Kidney (tissue), 14 donors: ENCODE data around the gene SLAMF7. TPM values are rescaled to one million over a fixed set of nuclear protein-coding genes. Genes with fewer than 3 reads are reported as not detected.

Source experiments
- DNase-seq, 5 donors: peaks; one replicate each; pipeline ENCODE4 v3.0.0-alpha.2; 2013 to 2020
- FAIRE-seq: peaks from 2 replicates; lab custom pipeline; 2012; peaks lifted over from hg19 to GRCh38; lab: Jason Lieb, UNC
- H3K27ac ChIP-seq, 2 donors: one replicate each; pipeline ENCODE4 v1.7.0; 2013; ENCODE audit warnings: low read depth in 2 of 2, low read length in 2 of 2, inconsistent platforms in 1 of 2
- H3K27me3 ChIP-seq: one replicate; pipeline ENCODE4 v1.7.1; 2013; ENCODE audit warnings: low read length, inconsistent platforms; ENCODE audit not compliant: control insufficient read depth, insufficient read depth
- H3K36me3 ChIP-seq, 3 donors: one replicate each; pipeline versions ENCODE4 v1.7.0 to v1.7.1; 2013; ENCODE audit warnings: low read length in 3 of 3, control low read depth in 1 of 3, inconsistent platforms in 1 of 3; ENCODE audit not compliant: insufficient read depth in 3 of 3, control insufficient read depth in 2 of 3
- H3K4me1 ChIP-seq, 3 donors: one replicate each; pipeline versions ENCODE4 v1.7.0 to v1.7.1; 2013; ENCODE audit warnings: low read length in 3 of 3, inconsistent platforms in 1 of 3, low read depth in 1 of 3; ENCODE audit not compliant: control insufficient read depth in 2 of 3, insufficient read depth in 2 of 3
- H3K4me3 ChIP-seq, 3 donors: one replicate each; pipeline versions ENCODE4 v1.7.0 to v1.8.1; 2013; ENCODE audit warnings: low read length in 3 of 3, control low read depth in 1 of 3, inconsistent platforms in 1 of 3
- H3K9ac ChIP-seq, 3 donors: one replicate each; pipeline versions ENCODE4 v1.7.0 to v1.7.1; 2013; ENCODE audit warnings: low read length in 3 of 3, control low read depth in 1 of 3, inconsistent platforms in 1 of 3
- H3K9me3 ChIP-seq, 3 donors: one replicate each; pipeline versions ENCODE4 v1.7.0 to v1.7.1; 2013; ENCODE audit warnings: low read length in 3 of 3, control low read depth in 1 of 3, inconsistent platforms in 1 of 3; ENCODE audit not compliant: control insufficient read depth in 2 of 3, insufficient read depth in 1 of 3
- intact Hi-C: fragments of 100-400 bp; cut with DNase I; formaldehyde crosslinking; loops from one replicate; pipeline ENCODE4 v1.11.1; 2022
- polyA plus RNA-seq: library from polyadenylated mRNA; stranded (reverse); fragments of 350-450 nt; fragmentation: Illumina TruSeq; extraction: RNeasy Lipid Tissue Mini Kit (QIAGEN cat#74804); gene quantifications from one replicate; pipeline ENCODE4 v1.2.3, GENCODE V29; 2014; ENCODE audit warnings: low read depth, low replicate concordance; ENCODE audit not compliant: insufficient read depth
- total RNA-seq: library from RNA; stranded (reverse); fragmentation: NEBNext Ultra II Directional; extraction: Animal tissue kit (Norgen Biotek cat#: 25700); gene quantifications from one replicate; pipeline ENCODE4 v1.2.1, GENCODE V29; 2021
- TF ChIP-seq, protein P1 (sequence below): IDR thresholded peaks from 3 replicates; pipeline ENCODE4 v1.5.1; 2012; ENCODE audit warnings: mild to moderate bottlenecking, moderate library complexity, borderline replicate concordance; ENCODE audit not compliant: insufficient read depth; ENCODE audit errors: extremely low read depth
- donor health status: control.
- donor health status: control.
- donor health status: control.
- donor health status: control.
- donor health status: control.
- donor health status: DM: yes; HTN: yes; CAD: no.
- donor health status: Normal renal cell carcinoma (clear cell type).

SLAMF7 gene
- total and polyA plus RNA-seq, 2 donors from 2014 or later: 0.65 to 13.9 TPM

DNA sequence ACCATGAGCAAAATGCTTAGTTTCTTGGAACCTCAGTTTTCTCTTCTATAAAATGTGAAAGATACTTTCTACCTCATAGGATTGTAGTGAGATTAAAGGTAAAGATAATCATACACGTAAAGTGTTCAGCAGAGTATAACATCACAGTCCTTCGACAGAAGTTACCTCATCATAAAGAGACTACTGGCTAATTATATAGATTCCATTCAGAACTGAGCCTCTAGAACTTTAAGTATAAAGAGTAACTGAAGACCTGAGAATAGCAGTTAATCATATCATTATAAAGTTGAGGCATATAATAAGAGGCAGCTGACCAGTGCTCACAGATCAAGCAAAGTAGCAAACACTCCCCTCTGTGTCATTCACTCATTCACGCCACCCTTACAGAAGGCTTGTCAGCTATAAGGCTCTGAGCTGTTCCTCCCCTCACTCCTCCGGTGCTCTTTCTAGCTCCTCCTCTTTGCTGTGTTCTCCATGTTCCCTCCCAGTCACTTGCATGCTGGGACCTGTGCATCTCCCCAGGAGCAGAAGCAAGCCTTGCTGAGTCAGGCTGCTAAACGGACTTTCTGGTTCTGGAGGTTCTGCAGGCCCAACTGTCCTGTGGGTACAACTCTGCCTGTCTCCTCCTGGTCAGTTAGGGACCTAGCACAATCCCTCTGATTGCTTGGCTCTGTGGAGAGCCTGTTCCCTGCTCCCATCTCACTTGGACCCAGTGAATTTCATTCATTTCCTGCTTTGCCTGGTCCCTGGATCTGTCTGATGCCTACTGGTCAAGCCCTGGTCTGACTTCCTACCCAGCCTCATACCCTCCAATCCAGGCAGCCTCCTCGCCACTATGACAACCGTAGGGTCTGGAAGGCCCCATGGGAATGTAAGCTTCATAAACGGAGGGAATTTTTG lies 28.6 kb downstream of the SLAMF7 start:
- TF ChIP-seq, protein P1, sequence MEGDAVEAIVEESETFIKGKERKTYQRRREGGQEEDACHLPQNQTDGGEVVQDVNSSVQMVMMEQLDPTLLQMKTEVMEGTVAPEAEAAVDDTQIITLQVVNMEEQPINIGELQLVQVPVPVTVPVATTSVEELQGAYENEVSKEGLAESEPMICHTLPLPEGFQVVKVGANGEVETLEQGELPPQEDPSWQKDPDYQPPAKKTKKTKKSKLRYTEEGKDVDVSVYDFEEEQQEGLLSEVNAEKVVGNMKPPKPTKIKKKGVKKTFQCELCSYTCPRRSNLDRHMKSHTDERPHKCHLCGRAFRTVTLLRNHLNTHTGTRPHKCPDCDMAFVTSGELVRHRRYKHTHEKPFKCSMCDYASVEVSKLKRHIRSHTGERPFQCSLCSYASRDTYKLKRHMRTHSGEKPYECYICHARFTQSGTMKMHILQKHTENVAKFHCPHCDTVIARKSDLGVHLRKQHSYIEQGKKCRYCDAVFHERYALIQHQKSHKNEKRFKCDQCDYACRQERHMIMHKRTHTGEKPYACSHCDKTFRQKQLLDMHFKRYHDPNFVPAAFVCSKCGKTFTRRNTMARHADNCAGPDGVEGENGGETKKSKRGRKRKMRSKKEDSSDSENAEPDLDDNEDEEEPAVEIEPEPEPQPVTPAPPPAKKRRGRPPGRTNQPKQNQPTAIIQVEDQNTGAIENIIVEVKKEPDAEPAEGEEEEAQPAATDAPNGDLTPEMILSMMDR: no peak
- no peak overlapping the region for H3K9ac ChIP-seq
- H3K36me3 ChIP-seq: no peaks in the 10 kb centered on the region
- no peak overlapping the region for H3K4me3 ChIP-seq
- intact Hi-C loops: no loop called here
- no peaks in the 10 kb centered on the region for H3K9me3 ChIP-seq
- FAIRE-seq (no peak), DNase-seq (no peak)
- H3K27me3 ChIP-seq: no peaks in the 10 kb centered on the region
- no peak overlapping the region for H3K27ac ChIP-seq
- H3K4me1 ChIP-seq: no peaks in the 10 kb centered on the region

DNA sequence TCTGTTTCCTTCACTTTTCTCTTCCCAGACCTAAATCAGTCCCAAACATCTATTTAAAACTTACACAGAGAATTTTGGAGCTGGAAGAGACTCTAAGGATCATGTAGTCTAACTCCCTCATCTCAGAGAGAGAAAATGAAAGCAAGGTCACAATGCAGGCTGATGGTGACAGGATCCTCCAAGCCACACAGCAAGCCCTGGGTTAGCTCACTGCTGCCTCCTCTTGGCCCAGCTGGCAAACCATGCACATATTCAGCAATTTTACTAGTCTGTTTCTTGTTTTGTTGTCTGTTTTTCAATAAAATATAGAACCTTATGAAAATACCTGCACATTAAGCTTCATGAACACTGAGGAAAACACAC lies 29.2 kb downstream of the SLAMF7 start:
- DNase-seq (no peak), FAIRE-seq (no peak)
- Histone ChIP-seq H3K27me3 (no peaks in the 10 kb centered on the region), H3K4me1 (no peaks in the 10 kb centered on the region), H3K36me3 (no peaks in the 10 kb centered on the region), H3K9me3 (no peaks in the 10 kb centered on the region), H3K9ac (no peak overlapping the region), H3K27ac (no peak overlapping the region), H3K4me3 (no peak overlapping the region)
- TF ChIP-seq, protein P1: peak; percentile 26
- intact Hi-C loops: no loop called here

DNA sequence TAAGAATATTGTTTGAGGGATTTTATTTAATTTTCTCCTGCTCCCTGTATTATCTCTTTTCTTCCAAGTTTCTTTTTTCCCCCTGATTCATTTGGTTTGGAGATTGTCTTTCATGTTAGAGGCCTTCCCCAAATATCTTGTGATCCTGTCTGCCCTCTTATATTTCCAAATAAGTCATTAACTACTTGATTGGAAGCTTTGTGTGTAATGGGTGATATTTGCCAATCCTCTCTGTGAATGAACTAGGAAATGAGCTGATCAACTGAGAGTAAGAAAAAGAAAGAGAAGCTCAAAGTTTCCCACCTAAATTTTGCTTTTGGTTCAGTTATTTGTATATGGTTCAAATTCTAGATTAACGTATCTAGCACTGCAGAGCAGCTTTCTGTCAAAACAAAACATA lies 33.3 kb downstream of the SLAMF7 start:
- H3K9me3 ChIP-seq: no peaks in the 10 kb centered on the region
- H3K36me3 ChIP-seq: no peaks in the 10 kb centered on the region
- H3K27ac ChIP-seq: no peak overlapping the region
- intact Hi-C loops: no loop called here
- DNase-seq (no peak), FAIRE-seq (no peak)
- H3K4me1 ChIP-seq: no peaks in the 10 kb centered on the region
- TF ChIP-seq, protein P1: no peak
- H3K27me3 ChIP-seq: no peaks in the 10 kb centered on the region
- no peak overlapping the region for H3K4me3 ChIP-seq
- no peak overlapping the region for H3K9ac ChIP-seq
